Dermis blood vessel endothelial cell (primary cell): ENCODE measurements around the gene RBMS3. TPM values are rescaled to one million over a fixed set of nuclear protein-coding genes. Genes with fewer than 3 reads are reported as not detected.

Experiments
- DNase-seq: peaks from one replicate; pipeline ENCODE4 v3.0.0; 2010
- total RNA-seq: library from RNA; depleted of rRNA; stranded (reverse); fragments of >200 nt; gene quantifications from 2 replicates; pipeline ENCODE4 v1.2.3, GENCODE V29; 2014

Gene RBMS3
- total RNA-seq, 1 donor from 2014 or later: 37.6 TPM

- no peak for DNase-seq
These were observed 545.8 kb downstream of the RBMS3 start for GRCh38 chr3:29826712-29827111.

GRCh38 chr3:29827756-29828155 lies 546.9 kb downstream of the RBMS3 start:
- DNase-seq: no peak

- no peak for DNase-seq
These were observed 548.5 kb downstream of the RBMS3 start for GRCh38 chr3:29829340-29829739.

- no peak for DNase-seq
These were observed 569.8 kb downstream of the RBMS3 start for GRCh38 chr3:29850641-29851040.

GRCh38 chr3:29852767-29853166 lies 571.9 kb downstream of the RBMS3 start:
- DNase-seq: no peak

GRCh38 chr3:29853841-29854397 lies 573.0 kb downstream of the RBMS3 start:
- DNase-seq: no peak

- no peak for DNase-seq
These were observed 574.0 kb downstream of the RBMS3 start for GRCh38 chr3:29854821-29855220.

GRCh38 chr3:29859726-29860270 lies 578.9 kb downstream of the RBMS3 start:
- no peak for DNase-seq

GRCh38 chr3:29864809-29865208 lies 583.9 kb downstream of the RBMS3 start:
- DNase-seq: no peak

- no peak for DNase-seq
These were observed 587.8 kb downstream of the RBMS3 start for GRCh38 chr3:29868543-29869101.

- DNase-seq: no peak
These were observed 589.3 kb downstream of the RBMS3 start for GRCh38 chr3:29870136-29870535.

GRCh38 chr3:29871087-29871486 lies 590.2 kb downstream of the RBMS3 start:
- peak; percentile 25 for DNase-seq

- DNase-seq: no peak
These were observed 599.9 kb downstream of the RBMS3 start for GRCh38 chr3:29880809-29881208.

GRCh38 chr3:29887451-29887850 lies 606.6 kb downstream of the RBMS3 start:
- no peak for DNase-seq

GRCh38 chr3:29889215-29889614 lies 608.3 kb downstream of the RBMS3 start:
- no peak for DNase-seq

- DNase-seq: no peak
These were observed 609.9 kb downstream of the RBMS3 start for GRCh38 chr3:29890801-29891200.

GRCh38 chr3:29892976-29893554 lies 612.2 kb downstream of the RBMS3 start:
- DNase-seq: no peak

GRCh38 chr3:29896856-29897255 lies 616.0 kb downstream of the RBMS3 start:
- no peak for DNase-seq

- DNase-seq: no peak
These were observed 617.5 kb downstream of the RBMS3 start for GRCh38 chr3:29898171-29898965.

GRCh38 chr3:29899021-29899420 lies 618.1 kb downstream of the RBMS3 start:
- DNase-seq: no peak

- DNase-seq: peak; percentile 64
These were observed 620.2 kb downstream of the RBMS3 start for GRCh38 chr3:29901097-29901496.

- DNase-seq: no peak
These were observed 622.7 kb downstream of the RBMS3 start for GRCh38 chr3:29903600-29903999.

GRCh38 chr3:29906906-29907305 lies 626.0 kb downstream of the RBMS3 start:
- no peak for DNase-seq
